ENCODE results near the gene CPEB1. TPM values are rescaled to one million over a fixed set of nuclear protein-coding genes. Genes with fewer than 3 reads are reported as not detected.
A peak's percentile ranks its signal among the peaks of the same experiment; 100 is the strongest.

CPEB1 gene
- total and polyA plus RNA-seq, 10 donors, result 0.09 to 1.2 (median 0.46) TPM

DNA sequence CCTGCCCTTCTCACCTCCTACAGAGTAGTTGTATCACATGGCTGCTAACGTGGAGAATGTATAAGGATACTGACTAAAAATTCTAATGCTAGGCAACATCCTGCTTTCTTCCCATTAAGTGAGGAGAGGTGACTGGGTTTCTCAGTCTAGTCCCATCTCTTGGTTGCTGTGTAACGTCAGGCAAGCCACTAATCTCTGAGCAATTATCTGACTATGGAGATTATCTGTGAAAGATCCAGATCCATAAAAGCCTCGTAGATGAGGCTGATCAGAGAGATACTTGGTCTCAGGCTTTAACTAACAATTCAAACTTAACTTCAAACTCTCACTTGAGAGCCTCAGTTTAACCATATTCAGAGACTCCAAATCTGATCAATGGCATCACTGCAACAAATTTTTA, 102.2 kb downstream of the CPEB1 start:
- Histone ChIP-seq H3K27ac (no peak overlapping the region), H3K9me3 (no peaks in the 10 kb centered on the region), H3K36me3 (no peaks in the 10 kb centered on the region), H3K4me1 (peaks cover 3 to 12% (median 8%) of the 10 kb centered on the region in 6 donors), H3K27me3 (replicated peaks in 1 of 7) (peaks cover 0 to 6% (median 0%) of the 10 kb centered on the region in 7 donors), H3K4me3 (no peak overlapping the region)
- 47 to 76% (median 63%) methylated on average over 3 of the region's 3 CpGs for WGBS, 5 donors
- intact Hi-C loops (cut with DNase I; ENCODE audit: low total_unique reads), result no loop called here
- TF ChIP-seq POLR2A (IDR thresholded peaks at IDR 0.05) (no peak), POLR2AphosphoS5 (IDR thresholded peaks at IDR 0.05) (no peak)
- TF ChIP-seq, protein P1, sequence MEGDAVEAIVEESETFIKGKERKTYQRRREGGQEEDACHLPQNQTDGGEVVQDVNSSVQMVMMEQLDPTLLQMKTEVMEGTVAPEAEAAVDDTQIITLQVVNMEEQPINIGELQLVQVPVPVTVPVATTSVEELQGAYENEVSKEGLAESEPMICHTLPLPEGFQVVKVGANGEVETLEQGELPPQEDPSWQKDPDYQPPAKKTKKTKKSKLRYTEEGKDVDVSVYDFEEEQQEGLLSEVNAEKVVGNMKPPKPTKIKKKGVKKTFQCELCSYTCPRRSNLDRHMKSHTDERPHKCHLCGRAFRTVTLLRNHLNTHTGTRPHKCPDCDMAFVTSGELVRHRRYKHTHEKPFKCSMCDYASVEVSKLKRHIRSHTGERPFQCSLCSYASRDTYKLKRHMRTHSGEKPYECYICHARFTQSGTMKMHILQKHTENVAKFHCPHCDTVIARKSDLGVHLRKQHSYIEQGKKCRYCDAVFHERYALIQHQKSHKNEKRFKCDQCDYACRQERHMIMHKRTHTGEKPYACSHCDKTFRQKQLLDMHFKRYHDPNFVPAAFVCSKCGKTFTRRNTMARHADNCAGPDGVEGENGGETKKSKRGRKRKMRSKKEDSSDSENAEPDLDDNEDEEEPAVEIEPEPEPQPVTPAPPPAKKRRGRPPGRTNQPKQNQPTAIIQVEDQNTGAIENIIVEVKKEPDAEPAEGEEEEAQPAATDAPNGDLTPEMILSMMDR (IDR thresholded peaks at IDR 0.05 in 8 of 11, conservative IDR thresholded peaks at IDR 0.05 in 3 of 11), result no peak
- DNase-seq, result no peak

DNA sequence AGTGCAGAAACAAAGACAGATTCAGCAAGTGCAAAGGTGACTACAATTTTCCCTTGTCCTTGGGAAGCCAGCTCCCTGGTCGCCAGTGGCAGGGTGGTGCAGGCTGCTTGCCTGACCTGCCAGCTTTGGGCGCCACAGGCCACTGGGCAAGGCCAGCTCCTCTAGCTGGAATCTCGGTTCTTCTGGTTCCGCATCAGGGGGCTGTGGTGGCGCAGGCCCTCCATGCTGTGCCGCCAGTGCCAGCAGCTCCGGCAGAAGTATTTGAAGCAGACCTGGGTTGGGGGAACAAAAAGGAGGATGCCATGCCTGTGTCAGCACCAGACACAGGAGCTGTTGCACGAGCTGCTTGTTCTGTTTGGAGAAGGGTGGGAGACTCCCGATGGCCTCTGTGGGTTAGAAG, 102.7 kb downstream of the CPEB1 start:
- Histone ChIP-seq H3K27me3 (replicated peaks in 1 of 7) (peaks cover 0 to 6% (median 0%) of the 10 kb centered on the region in 7 donors), H3K9me3 (no peaks in the 10 kb centered on the region), H3K4me3 (no peak overlapping the region), H3K27ac (no peak overlapping the region), H3K4me1 (peaks cover 4 to 16% (median 10%) of the 10 kb centered on the region in 6 donors), H3K36me3 (no peaks in the 10 kb centered on the region)
- TF ChIP-seq POLR2AphosphoS5 (IDR thresholded peaks at IDR 0.05) (no peak), POLR2A (IDR thresholded peaks at IDR 0.05) (no peak)
- TF ChIP-seq, protein P1 (IDR thresholded peaks at IDR 0.05 in 8 of 11, conservative IDR thresholded peaks at IDR 0.05 in 3 of 11), result no peak
- 77 to 96% (median 86%) methylated on average over 8 to 9 of the region's 9 CpGs for WGBS, 5 donors
- intact Hi-C loops (cut with DNase I; ENCODE audit: low total_unique reads), result loop anchor here (5.0 kb wide), 1 partner anchor 458 kb away; no protein-coding TSS in a partner anchor
- no peak for DNase-seq

DNA sequence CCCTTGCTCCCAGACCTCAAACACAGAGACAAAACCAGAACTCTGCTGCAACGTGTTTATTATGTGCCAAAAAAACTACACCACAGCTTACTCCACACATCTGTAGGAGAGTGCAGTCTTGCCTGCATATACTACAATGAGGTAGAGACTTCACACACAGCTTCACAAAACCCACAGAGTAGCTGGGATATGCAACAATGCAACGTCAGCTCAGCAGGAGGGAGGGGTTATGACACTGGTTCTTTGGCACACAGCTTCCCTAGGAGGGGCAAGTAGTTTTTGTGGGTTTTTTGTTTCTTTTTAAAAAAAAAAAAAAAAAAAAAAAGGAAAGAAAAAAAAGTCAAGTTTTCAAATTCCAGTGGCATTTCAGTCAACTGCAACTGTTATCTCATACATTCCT, 104.0 kb downstream of the CPEB1 start:
- TF ChIP-seq, protein P1 (IDR thresholded peaks at IDR 0.05 in 8 of 11, conservative IDR thresholded peaks at IDR 0.05 in 3 of 11), result no peak
- no peak for TF ChIP-seq POLR2AphosphoS5 (IDR thresholded peaks at IDR 0.05)
- TF ChIP-seq POLR2A (IDR thresholded peaks at IDR 0.05), result no peak
- intact Hi-C loops (cut with DNase I; ENCODE audit: low total_unique reads), result loop anchor here (5.0 kb wide), 1 partner anchor 459 kb away; no protein-coding TSS in a partner anchor
- peaks cover 0 to 11% (median 7%) of the 10 kb centered on the region in 6 donors for H3K36me3 ChIP-seq
- H3K27ac ChIP-seq, result no peak overlapping the region
- no peak for DNase-seq
- no peaks in the 10 kb centered on the region for H3K9me3 ChIP-seq
- H3K4me3 ChIP-seq, result no peak overlapping the region
- peaks cover 16 to 28% (median 23%) of the 10 kb centered on the region in 6 donors for H3K4me1 ChIP-seq
- WGBS, 5 donors, result 17 to 33% (median 20%) methylated on average over 2 of the region's 2 CpGs
- H3K27me3 ChIP-seq (replicated peaks in 1 of 7), result peaks cover 0 to 6% (median 0%) of the 10 kb centered on the region in 7 donors

DNA sequence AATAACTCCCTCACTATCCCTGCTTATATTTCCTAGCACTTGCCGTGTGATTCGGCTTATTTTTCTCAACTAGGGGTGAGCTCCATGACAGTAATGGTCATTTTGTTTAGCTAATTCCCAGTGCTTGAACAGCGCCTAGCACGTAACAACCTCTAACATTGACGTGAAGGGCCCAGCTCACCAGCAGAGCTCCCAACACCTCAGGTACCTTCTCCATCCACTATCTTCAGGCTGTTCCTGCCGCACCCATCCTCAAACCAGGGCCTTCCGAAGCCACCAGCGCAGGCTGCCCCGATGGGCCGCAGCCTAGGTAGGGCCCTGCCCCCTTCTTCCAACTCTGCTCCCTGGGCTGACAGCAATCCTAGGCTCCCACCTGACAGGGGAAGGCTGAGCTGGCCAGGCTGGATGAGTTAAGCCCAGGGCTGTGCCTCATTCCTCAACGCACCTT, 106.2 kb downstream of the CPEB1 start:
- H3K4me1 ChIP-seq, result peaks cover 22 to 50% (median 36%) of the 10 kb centered on the region in 6 donors
- peaks cover 0 to 6% (median 0%) of the 10 kb centered on the region in 7 donors for H3K27me3 ChIP-seq (replicated peaks in 1 of 7)
- H3K4me3 ChIP-seq, result peak overlapping the region; percentile 71 to 91 (median 85)
- intact Hi-C loops (cut with DNase I; ENCODE audit: low total_unique reads), result loop anchor here (5.0 kb wide), 1 partner anchor 461 kb away; no protein-coding TSS in a partner anchor
- DNase-seq, result peak; percentile 86
- H3K36me3 ChIP-seq, result peaks cover 3 to 32% (median 28%) of the 10 kb centered on the region in 6 donors
- no peak for TF ChIP-seq POLR2A (IDR thresholded peaks at IDR 0.05)
- TF ChIP-seq, protein P1 (IDR thresholded peaks at IDR 0.05 in 8 of 11, conservative IDR thresholded peaks at IDR 0.05 in 3 of 11), result no peak
- no peak for TF ChIP-seq POLR2AphosphoS5 (IDR thresholded peaks at IDR 0.05)
- no peaks in the 10 kb centered on the region for H3K9me3 ChIP-seq
- WGBS, 5 donors, result 23 to 33% (median 31%) methylated on average over 11 of the region's 11 CpGs
- H3K27ac ChIP-seq, result peak overlapping the region; percentile 83 to 96 (median 92)
